Skin of body (tissue), 2 donors: ENCODE data around the gene MRGPRD. TPM values are rescaled to one million over a fixed set of nuclear protein-coding genes. Genes with fewer than 3 reads are reported as not detected.

ENCODE experiments used
- DNase-seq: peaks from one replicate; lab custom pipeline; 2025; lab: John Stamatoyannopoulos, UW
- total RNA-seq: library from RNA; depleted of rRNA; stranded (reverse); fragments of >200 nt; gene quantifications from one replicate; pipeline ENCODE4 v1.2.3, GENCODE V29; 2014

Gene MRGPRD
- total RNA-seq, 1 donor from 2014 or later = not detected

GRCh38 chr11:68970921-68971636 is 9.7 kb downstream of the MRGPRD start:
- no peak for DNase-seq

DNA sequence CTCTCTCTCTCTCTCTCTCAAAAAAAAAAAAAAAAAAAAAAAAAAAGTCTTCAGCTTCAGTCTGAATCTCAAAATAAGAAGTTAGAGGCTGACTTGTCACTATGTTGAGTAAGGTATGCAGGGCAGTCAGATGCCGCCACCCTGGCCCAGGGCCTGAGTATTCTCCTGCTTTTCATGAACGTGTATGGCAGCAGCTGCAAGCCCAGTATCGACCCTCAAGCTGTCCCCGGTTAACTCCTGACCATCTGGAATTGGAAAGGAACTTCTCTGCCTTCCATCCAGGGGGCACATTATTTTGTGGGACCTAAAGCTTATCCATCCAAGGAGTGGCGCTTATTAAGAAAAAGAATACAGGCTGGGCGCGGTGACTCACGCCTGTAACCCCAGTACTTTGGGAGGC is 11.4 kb downstream of the MRGPRD start:
- DNase-seq = no peak

- DNase-seq = peak; percentile 10
Measured at GRCh38 chr11:68968306-68969250, 12.2 kb downstream of the MRGPRD start.

GRCh38 chr11:68966894-68967780 is 13.6 kb downstream of the MRGPRD start:
- DNase-seq = no peak

DNA sequence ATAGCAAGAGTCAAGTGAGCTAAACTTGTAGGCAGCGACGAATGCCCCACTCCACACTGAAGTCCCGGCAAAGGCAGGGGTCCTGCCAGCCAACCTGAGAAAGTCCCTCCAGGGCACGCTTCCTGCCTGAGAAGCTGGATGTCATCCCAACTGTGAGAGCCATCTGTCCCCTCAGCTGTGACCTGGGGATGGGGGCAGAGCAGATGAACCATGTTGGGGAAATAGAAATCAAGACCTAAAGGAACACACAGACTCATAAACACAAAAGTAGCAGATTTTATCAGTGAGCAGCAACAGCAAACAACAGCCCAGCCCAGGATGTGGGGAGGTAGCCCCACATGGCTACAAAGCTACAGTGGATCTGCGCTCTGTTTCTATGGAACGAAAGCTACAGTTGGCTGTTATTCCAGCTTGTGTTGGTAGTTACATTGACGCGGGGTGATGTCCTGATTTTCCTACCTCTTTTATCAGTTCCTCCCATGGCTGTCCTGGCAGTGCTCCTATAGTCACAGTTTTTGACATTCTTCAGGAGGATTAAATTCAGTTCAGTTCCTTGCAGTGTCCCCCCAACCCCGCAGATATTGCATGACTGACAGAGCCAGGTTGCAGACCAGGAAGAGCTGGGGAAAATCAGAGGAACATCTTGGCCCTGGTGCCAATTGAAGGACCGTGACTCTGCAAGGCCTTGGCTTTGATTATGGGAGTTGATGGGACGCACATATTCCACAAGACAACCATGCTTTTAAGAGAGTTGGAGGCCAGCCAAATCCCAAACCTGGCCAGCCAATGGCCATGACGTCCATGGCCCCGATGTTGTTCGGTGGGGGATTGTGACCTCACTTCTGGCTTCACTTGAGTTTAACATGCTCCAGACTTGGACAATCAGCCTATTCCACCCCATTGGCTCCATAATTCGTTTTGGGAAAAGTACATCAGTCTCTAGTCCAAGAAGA is 14.6 kb downstream of the MRGPRD start:
- peak; percentile 62 for DNase-seq

DNA sequence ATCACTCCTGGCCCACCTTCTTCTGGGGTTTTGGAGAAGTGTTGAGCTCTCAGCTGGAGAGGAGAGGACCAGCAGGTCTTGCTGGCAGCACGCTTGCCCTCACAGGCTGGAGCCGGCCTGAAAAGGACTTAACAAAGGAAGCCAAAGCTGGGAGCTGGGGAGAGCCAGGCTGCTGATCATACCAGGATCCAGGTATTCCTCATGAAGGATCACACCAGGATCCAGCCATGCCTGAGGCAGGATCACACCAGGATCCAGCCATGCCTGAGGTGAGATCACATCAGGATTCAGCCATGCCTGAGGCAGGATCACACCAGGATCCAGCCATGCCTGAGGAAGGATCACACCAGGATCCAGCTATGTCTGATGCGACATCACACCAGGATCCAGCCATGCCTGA is 17.0 kb downstream of the MRGPRD start:
- DNase-seq = no peak

DNA sequence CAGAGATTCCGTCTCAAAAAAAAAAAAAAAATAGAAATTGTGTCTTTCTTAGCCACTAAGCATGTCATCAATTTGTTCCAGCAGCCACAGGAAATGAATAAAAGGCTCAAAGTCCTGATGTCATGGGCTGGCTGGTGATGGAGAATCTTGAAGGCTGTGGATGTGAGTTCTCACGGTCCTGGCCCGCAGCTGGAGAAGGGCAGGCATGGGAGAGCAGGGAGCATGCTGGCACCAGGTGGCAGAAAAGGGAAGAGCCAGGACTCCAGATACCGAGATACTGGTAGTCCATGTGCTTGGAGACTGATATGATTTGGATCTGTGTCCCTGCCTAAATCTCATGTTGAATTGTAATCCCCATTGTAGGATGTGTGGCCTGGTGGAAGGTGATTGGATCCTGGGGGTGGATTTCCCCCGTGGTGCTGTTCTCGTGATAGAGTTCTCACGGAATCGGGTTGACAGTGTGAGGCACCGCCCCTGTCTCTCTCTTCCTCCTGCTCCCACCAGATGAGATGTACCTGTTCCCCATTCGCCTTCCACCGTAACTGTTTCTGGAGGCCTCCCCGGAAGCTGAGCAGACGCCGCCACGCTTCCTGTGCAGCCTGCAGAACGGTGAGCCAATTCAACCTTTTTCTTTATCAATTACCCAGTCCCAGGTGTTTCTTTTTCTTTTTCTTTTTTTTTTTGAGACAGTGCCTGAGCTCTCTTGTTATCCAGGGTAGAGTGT is 18.1 kb downstream of the MRGPRD start:
- peak; percentile 30 for DNase-seq

GRCh38 chr11:68961245-68961644 is 19.5 kb downstream of the MRGPRD start:
- no peak for DNase-seq

DNA sequence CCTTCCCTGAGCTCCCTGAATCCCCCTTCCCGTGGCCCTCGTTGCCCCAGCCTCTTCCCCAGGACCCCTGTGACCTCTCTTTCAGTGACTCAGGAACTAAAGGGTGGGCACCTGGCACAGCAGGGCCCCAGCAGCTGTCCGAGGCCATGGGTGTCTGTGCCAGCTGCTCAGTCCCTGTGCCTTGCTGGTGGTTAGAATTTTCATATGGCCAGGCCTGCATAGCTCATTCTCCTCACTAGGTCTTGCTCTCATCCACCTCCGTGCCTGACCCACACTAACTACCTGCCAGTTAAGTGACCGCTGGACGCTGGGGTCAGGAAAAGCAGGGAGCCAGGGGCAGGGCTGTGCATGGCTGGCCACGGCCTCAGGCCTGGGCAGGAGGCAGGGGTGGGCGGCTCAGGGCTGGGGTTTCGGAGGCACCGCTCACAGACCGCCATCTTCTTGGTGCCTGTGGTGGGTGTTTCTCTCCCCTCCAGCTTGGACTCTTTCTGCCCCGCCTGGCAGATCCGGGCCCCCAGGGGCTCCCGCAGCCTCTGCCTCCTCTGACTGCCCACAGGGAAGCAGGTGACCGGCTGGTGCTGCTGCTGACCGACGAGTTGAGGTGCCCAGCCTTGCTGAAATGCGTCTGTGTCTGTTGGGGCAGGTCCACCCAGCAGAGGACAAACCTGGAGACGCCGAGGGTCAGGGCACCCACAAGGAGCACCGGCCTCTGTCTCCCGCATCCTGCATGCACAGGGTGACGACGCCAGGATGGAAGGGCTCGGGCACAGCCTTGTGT is 20.3 kb downstream of the MRGPRD start:
- DNase-seq = no peak

- no peak for DNase-seq
Measured at GRCh38 chr11:68959465-68960293, 21.1 kb downstream of the MRGPRD start.

DNA sequence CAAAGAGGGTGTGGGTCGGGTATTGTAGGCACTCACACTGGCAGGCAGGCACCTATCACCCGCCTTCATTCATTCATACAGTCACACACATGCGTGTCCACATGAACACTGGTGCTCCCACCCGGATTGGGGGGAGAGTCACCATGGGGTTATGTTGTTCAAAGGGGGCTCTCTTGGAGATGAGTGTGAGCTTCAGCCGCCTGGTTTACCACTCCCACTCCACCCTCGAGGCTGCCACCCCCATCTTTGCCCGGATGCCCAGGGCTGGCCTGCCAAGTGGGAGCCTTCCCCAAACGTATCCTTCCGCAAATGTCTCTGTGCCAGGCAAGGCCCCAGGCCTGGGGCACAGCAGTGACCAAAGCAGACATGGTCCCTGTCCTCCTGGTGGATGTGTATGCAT is 22.6 kb downstream of the MRGPRD start:
- DNase-seq = no peak

DNA sequence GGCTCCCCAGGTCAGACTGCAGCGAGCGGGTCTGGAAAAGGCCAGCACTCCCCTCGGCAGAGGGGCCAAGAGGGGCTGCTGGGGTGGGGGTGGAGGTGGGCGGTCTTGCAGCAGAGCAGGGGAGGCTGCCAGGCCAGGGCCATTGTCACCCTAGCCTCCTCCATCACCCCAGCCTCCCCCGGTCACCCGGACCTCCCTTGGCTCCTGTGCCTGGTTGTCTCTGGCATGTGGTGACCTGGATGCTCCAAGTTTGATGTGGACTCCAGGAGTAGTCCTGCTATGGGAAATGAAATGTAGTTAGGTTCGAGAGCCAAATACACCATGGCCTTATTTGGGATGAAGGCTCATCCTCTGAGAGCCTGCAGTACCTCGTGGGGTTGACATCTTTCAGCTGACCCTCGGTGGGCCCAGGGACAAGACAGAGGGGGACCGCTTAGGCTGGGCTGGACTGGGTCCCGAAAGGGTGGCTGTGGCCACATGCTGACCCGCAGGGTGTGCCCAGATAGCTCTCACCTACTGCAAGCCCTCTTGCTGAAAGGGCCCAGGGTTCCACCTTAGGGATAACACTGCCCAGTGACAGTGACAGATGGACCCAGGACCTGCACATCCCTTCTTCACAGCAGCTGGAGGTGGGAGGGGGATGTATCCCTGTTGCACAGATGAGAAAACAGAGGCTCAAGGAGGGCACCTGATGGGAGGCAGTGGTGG is 24.1 kb downstream of the MRGPRD start:
- no peak for DNase-seq

GRCh38 chr11:68956142-68956541 is 24.6 kb downstream of the MRGPRD start:
- no peak for DNase-seq

DNA sequence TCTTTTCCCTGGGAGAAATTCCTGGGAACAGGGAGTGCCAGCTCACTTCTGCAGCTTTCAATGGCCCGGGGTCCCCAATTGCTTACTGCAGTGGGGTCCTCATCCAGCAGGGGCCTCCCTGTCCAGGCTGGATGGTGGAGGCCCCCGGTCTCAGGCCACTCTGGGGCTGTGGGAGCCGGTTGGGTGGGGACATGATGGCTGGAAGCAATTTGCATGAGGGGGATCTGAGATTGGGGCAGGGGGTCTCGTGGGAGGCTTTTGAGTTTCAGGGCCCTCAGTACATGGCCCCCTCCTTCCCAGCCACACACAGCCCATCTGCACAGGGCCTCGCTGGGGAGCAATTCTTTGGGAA is 25.2 kb downstream of the MRGPRD start:
- no peak for DNase-seq

GRCh38 chr11:68954836-68955606 is 25.8 kb downstream of the MRGPRD start:
- DNase-seq = peak; percentile 8

DNA sequence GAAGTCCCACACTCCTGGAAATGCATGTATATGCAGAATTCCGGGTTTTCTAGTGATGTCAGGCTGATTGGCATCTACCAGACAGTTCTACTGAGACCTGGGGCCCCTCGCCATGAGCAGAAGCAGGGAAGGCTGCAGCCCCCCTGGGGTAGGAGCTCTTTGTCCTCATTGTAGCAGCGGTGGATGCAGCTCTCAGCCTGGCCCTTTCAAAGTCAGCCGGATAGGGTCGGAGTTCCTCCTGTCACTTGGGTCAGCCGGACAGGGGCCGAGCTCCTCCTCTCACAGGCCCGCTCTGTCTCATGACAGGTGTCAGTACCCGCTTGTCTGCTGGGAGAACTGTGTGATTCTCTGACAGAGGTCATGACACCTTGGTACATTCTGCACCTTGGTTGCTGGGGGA is 30.0 kb downstream of the MRGPRD start:
- no peak for DNase-seq

DNA sequence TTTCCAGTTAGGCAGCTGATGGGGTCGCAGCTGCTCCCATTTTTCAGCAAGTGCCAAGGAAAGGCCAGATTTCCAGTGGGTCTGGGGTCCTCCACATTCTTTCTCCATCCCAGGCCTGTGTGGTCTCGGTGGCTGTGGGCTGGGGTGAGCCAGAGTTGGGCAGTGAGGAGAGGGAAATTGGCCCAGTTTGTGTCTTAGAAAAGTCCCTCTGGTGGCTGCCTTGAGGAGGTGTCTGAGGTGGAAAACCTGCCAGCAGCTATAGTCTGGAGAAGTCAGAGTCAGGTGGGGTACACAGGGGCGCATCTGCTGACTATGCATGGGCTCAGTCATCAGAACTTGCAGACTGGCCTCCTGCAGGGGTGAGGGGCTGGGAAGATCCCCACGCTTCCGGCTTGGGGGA is 30.5 kb downstream of the MRGPRD start:
- no peak for DNase-seq
